ENCODE measurements around the gene FNBP1L. TPM values are rescaled to one million over a fixed set of nuclear protein-coding genes. Genes with fewer than 3 reads are reported as not detected.
A peak's percentile ranks its signal among the peaks of the same experiment; 100 is the strongest.
"Not testable (repeated sequence)": the region's sequence is repeated elsewhere in the genome, so short reads cannot be mapped to it uniquely, and the experiment has no call there.

The FNBP1L gene
- total RNA-seq, 1 donor from 2014 or later: 14.9 TPM

DNA sequence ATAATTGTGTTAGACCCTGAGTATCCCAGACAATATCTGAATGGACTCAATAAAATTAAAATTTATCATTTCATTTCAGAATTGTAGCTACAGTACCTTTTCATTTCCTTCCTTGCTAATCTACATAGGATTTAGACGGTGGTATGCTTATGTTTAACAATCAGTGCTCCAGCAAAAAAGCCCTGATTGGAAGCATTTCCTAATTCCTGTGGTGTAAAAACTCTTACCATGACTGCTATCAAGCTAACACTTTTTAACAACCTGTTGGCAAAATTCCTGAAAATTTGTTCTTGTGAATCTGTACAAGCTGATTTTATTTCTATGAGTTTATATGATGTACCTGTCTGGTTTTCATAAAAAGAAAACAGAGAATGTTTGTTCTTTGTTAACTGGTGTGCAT lies 5.2 kb upstream of the FNBP1L start:
- no peak for DNase-seq (ENCODE audit: low read depth)

DNA sequence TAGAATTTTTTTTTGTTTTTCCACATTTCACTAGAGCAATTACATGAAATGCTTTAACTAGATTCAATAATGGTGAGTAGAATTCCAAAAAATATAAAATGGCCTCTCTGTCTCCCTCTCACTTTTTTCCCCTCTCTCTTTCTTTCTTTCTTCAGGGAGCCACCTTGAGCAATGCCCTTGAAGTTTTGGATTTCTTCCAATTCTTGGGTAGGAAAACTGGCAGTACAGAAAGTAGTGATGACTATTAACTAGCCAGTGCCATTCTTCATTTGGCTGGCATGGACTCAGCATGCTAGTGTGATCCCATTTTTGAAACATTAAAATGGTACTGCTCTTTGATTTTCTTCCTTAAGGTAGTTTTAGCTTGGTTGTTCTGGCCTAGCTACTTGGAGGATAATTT lies 4.5 kb upstream of the FNBP1L start:
- no peak for DNase-seq (ENCODE audit: low read depth)

DNA sequence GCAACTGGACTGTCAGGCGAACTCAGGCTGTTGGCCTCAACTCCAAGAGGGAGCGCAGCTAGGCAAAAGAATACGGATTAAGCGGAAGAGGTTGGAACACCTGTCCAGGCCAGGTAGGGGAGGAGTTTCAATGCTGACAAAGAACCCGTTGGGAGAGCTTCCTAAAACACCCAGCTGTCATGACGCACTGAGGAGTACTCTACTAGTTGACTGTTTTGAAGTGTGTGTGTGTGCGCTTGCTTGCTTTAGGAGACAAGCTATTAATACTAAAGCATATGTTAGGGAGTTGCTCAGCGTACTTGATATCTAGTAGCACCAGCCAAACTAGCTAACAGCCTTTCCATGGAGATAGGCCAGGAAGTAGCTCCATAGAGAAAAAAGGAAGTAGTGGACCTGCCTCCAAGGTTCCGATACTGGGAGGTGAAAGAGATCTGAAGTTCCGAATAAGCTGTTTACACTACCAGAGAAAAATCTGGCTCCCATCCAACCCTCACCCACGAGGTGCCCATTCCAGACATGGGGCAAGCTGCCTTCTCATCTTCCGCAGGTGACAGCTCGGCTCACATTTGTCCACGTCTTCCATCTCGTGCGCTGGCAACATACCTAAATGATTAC lies 974 bp upstream of the FNBP1L start:
- DNase-seq (ENCODE audit: low read depth): peak; percentile 28

DNA sequence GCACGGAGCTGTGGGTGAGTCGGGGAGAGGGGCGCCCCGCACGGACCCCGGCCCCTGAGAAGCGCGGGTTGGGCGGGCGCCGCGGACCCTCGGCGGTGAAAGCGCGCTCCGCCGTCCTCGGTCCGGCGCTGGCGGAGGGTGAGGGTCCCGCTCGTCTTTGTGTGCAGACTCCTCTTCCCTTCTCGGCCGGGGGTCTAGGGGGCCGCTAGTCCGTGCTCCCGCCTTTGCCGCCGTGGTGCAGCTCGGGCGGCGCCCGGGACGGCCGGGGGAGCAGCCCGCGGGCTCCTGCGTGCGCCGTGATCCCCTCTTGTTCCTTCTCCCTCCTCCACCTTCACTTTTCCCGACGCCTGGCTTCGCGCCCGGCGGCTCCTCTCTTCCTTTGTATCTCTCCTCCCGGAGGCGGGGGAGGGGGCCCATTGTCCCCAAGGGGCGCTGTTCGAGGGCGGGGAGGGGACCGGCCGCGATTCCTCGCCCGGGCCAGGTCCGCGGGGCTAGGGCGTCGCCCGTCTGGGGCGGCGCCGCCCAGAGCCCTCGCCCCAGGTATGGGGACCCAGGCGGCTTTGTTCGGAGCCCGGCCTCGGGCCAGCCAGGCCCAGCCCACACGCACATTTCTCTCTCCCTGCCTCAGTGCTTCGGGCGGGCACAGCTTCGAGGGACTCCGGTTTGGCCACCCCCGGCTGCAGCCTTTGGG lies 519 bp downstream of the FNBP1L start:
- peak; percentile 56 for DNase-seq (ENCODE audit: low read depth)

DNA sequence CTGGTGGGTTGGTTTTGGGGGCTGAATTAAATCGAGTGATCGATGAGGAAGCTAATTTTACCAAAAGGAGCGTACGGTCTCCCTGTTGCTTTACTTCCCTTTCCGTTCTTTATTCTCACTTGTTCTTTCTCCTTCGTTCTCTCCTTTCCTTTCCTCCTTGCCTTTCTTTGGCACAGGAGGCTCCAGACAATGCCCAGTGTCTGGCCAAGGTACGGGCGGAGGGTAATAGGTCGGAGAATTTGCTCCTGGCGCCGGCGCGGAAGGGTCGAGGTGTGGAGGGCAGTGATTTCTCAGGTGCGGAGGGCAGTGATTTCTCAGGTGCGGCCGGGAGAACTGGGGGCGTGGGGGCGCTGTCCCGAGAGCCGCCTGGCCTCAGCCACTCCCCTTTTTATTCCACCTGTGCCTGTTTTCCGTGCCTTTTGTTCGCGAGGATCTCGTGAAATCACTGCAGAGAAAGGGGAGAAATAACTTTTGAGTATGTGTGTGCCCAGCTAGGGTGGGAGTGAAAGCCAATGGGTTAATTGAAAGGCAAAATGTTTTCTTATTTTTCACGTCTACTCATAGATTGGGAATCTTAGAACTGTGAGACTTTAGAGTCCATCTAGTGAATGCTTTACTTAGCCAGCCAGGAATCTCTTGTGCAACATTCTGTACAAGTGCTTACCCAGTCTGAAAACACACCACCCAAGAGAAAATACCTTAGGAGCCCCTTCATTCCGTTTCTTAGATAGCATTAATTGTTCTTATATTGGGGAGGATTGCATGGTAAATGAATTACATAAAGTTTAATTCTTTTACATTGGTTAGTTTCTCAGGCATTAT lies 1.3 kb downstream of the FNBP1L start:
- no peak for DNase-seq (ENCODE audit: low read depth)

- DNase-seq (ENCODE audit: low read depth): no peak
Observed at GRCh38 chr1:93450321-93450720, 2.4 kb downstream of the FNBP1L start.

DNA sequence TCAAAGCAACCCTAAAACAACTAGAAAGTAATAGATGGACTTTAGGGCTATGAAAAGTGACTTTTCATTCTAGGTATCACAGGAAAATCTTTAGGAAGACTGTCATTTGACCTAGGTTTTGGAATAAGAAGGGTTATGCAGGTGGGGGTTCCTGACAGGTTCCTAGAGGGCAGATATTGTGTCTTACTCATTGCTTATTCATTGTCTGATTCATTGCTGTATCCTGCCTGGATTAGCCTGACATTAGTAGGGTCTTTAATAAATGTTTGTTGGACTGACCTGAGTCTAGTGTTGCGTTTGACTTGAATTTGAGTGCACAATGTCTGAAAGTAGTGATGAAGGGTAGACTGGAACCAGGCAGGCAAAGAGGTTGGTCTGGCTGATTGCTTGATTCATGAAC lies 6.0 kb downstream of the FNBP1L start:
- DNase-seq (ENCODE audit: low read depth): no peak

- DNase-seq (ENCODE audit: low read depth): no peak
Observed at GRCh38 chr1:93459126-93459525, 11.2 kb downstream of the FNBP1L start.

DNA sequence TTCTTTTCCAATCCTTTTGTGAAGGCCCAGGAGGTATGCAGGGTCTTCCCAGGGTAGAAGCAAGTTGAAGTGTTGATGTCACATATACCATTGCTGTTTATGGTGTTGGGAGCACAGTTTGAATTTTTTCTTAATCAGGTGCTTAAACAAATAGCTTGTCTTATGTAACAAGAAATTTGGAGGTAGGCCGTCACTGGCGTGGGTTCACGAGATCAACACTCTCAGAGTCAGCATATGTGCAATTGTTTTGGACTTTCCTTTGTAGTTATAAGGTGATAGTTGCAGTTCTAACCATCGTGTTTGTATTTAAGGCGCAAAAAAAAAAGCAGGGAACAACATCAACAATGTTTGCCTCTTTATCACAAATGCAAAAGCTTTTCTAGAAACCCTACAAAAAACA lies 13.3 kb downstream of the FNBP1L start:
- no peak for DNase-seq (ENCODE audit: low read depth)

DNA sequence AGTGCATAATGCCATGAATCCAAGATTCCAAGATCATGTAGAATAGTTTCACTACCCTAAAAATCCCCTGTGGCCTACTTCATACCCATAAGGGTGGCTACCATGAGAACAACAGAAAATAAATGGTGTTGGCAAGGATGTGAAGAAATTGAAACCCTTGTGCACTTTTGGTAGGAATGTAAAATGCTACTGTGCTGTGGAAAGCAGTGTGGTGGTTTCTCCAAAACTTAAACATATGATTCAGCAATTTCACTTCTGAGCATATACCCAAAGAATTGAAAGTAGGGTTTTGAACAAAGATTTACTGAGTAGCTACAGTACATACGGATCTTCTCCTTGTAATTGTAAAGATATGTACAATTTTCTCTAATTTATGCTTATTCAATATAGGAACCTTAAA lies 16.0 kb downstream of the FNBP1L start:
- no peak for DNase-seq (ENCODE audit: low read depth)

DNA sequence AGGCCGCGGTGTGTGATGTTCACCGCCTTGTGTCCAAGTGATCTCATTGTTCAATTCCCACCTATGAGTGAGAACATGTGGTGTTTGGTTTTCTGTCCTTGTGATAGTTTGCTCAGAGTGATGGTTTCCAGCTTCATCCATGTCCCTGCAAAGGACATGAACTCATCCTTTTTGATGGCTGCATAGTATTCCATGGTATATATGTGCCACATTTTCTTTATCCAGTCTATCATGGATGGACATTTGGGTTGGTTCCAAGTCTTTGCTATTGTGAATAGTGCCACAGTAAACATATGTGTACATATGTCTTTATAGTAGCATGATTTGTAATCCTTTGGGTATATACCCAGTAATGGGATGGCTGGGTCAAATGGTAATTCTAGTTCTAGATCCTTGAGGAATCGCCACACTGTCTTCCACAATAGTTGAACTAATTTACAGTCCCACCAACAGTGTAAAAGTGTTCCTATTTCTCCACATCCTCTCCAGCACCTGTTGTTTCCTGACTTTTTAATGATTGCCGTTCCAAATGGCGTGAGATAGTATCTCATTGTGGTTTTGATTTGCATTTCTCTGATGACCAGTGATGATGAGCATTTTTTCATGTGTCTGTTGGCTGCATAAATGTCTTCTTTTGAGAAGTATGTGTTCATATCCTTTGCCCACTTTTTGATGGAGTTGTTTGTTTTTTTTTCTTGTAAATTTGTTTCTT lies 17.6 kb downstream of the FNBP1L start:
- DNase-seq (ENCODE audit: low read depth): not testable (repeated sequence)

GRCh38 chr1:93467606-93468005 lies 19.7 kb downstream of the FNBP1L start:
- DNase-seq (ENCODE audit: low read depth): no peak

DNA sequence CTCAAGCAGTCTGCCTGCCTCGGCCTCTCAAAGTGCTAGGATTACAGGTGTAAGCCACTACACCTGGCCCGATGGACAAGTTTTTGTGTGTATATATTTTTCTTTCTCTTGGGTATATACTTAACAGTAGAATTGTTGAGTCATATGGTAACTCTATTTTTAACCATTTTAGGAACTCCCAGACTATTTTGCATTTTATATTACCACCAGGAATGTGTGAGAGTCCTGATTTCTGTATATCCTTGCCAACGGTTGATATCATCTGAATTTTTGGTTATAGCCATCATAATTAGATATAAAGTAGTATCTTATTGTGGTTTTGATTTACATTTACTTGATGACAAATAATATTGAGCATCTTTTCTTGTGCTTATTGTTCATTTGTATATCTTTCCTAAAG lies 20.7 kb downstream of the FNBP1L start:
- peak; percentile 6 for DNase-seq (ENCODE audit: low read depth)

DNA sequence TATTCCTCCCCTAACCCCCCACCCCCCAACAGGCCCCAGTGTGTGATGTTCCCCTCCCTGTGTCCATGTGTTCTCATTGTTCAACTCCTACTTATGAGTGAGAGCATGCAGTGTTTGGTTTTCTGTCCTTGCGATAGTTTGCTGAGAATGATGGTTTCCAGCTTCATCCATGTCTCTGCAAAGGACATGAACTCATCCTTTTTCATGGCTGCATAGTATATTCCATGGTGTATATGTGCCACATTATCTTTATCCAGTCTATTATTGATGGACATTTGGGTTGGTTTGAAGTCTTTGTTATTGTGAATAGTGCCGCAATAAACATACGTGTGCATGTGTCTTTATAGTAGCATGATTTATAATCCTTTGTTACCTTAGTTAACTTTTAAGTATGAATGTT lies 21.3 kb downstream of the FNBP1L start:
- not testable (repeated sequence) for DNase-seq (ENCODE audit: low read depth)

DNA sequence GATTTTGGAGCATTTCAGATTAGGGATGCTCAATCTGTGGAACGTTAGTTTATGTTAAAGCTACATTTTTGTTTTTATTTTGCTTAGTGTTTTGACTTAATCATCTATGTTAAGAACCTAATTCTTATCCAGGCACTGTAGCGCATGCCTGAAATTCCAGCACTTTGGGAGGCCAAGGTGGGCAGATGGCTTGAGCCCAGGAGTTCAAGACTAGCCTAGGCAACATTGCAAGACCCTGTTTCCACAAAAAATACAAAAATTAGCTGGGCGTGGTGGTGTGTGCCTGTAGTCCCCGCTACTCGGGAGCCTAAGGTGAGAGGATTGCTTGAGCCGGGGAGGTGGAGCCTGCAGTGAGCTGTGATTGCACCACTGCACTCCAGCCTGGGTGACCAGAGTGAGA lies 23.4 kb downstream of the FNBP1L start:
- no peak for DNase-seq (ENCODE audit: low read depth)

GRCh38 chr1:93471911-93472310 lies 24.0 kb downstream of the FNBP1L start:
- DNase-seq (ENCODE audit: low read depth): peak; percentile 57

DNA sequence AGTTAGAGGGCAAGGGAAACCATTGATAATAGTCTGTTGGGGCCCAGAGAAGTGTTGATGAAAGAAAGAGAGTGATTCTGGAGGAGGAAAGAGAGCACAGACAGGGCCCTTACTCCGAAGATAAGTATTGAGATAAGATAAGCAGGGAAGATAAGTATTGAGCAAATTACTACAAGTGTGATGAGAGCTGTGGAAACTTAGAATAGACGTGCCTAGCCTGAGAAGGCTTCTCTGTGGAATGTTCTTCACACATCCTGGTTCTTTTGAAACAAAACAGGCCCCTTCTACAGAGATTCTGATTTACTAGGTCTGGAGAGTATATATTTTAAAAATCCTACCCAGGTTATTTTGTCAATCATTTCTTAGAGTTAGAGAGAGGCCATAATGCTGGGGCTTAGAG lies 26.4 kb downstream of the FNBP1L start:
- DNase-seq (ENCODE audit: low read depth): no peak

GRCh38 chr1:93475681-93476080 lies 27.8 kb downstream of the FNBP1L start:
- DNase-seq (ENCODE audit: low read depth): no peak

DNA sequence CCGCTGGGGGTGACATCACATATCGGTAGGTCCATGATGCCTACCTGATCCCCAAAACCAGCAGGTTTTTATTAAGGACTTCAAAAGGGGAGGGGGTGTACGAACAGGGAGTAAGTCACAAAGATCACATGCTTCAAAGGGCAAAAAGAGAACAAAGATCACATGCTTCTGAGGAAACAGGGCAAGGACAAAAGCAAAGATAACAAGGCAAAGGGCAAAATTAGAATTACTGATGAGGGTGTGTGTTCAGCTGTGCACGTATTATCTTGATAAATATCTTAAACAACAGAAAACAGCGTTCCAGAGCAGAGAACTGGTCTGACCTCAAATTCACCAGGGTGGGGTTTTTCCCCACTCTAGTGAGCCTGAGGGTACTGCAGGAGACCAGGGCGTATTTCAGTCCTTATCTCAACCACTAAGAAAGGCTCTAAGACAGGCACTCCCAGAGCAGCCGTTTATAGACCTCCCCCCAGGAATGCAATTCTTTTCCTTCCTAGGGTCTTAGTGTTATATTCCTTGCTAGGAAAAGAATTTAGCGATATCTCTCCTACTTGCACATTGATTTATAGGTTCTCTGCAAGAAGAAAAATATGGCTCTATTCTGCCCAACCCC lies 31.3 kb downstream of the FNBP1L start:
- DNase-seq (ENCODE audit: low read depth): not testable (repeated sequence)

DNA sequence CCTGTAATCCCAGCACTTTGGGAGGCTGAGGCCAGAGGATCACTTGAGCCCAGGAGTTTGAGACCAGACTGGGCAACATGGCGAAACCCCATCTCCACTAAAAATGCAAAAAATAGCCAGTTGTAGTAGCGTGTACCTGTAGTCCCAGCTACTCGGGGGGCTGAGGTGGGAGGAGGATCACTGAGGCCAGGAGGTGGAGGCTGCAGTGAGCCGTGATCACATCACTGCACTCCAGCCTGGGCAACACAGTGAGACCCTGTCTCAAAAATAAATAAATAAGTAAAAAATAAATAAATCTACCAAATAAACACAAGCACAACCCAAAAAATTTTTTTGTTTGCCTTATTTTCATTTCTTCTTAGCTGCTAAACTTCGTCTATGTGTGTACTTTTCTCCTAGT lies 34.0 kb downstream of the FNBP1L start:
- not testable (repeated sequence) for DNase-seq (ENCODE audit: low read depth)

- DNase-seq (ENCODE audit: low read depth): no peak
Observed at GRCh38 chr1:93483200-93483599, 35.3 kb downstream of the FNBP1L start.
